HCT116 (cell line): Measurements from ENCODE around the gene HTR1E. TPM values are rescaled to one million over a fixed set of nuclear protein-coding genes. Genes with fewer than 3 reads are reported as not detected.

Experiments used
- ATAC-seq: fragments of 200-7000 bp; cut with Tn5 transposase; 2 replicates; pipeline ENCODE4 v1.9.1; 2020; ENCODE audit warnings: mild to moderate bottlenecking, moderate library complexity
- BruUV-seq: library from RNA; stranded (reverse); fragments of 400-500 nt; replicated peaks from 2 replicates; lab custom pipeline; 2021; lab: Mats Ljungman, UMichigan
- CTCF ChIA-PET: fragments of 300-600 bp; sonication (Branson Sonifier 250); formaldehyde crosslinking; loops from one replicate; lab custom pipeline; 2021; ENCODE audit warnings: antibody characterized with exemption; lab: Charles Lee
- POLR2A ChIA-PET: fragments of 300-600, 350-600 bp; sonication (Branson Sonifier 250); formaldehyde crosslinking; loops from one replicate; lab custom pipeline; 2021; ENCODE audit warnings: antibody characterized with exemption; lab: Charles Lee
- RAD21 ChIA-PET, 2 experiments: fragments of 300-600 bp; sonication (Branson Sonifier 250); formaldehyde crosslinking; loops; one replicate each; lab custom pipeline; 2023; ENCODE audit warnings: low total read pairs in 2 of 2; ENCODE audit not compliant: uncharacterized antibody in 2 of 2, unreplicated experiment in 2 of 2, low non-redundant PET in 1 of 2; lab: Charles Lee
- DNase-seq: peaks from one replicate; pipeline ENCODE4 v3.0.0-alpha.2; 2010; ENCODE audit warnings: low read depth, low spot score
- H2AFZ ChIP-seq: fragments of 200-600 bp; shearing (Covaris generic), sonication (generic); 2 replicates; pipeline ENCODE4 v1.6.1; 2017; ENCODE audit warnings: low read depth, mixed run types, mixed read lengths, antibody characterized with exemption, low read length; ENCODE audit not compliant: poor library complexity, severe bottlenecking
- H3K27ac ChIP-seq: 2 replicates; pipeline ENCODE4 v1.5.1; 2012; ENCODE audit warnings: low read depth, low read length
- H3K27me3 ChIP-seq: fragments of 200-600 bp; sonication (generic); 2 replicates; pipeline ENCODE4 v1.6.1; 2016; ENCODE audit warnings: mixed run types, low read length, mixed read lengths; ENCODE audit not compliant: insufficient read depth
- H3K36me3 ChIP-seq, 2 experiments: fragments of 200-500 bp in 1 of 2; fragments of 200-600 bp in 1 of 2; sonication (Bioruptor generic) in 1 of 2; sonication (generic) in 1 of 2; 2 replicates each; pipeline versions ENCODE4 v1.5.1 to v1.6.1; 2014 to 2016; ENCODE audit warnings: low read length in 2 of 2, inconsistent platforms in 1 of 2, mixed read lengths in 1 of 2, mixed run types in 1 of 2; ENCODE audit not compliant: insufficient read depth in 2 of 2, control insufficient read depth in 1 of 2
- H3K4me1 ChIP-seq, 2 experiments: fragments of 200-600 bp in 1 of 2; sonication (generic) in 1 of 2; 2 replicates each; pipeline versions ENCODE4 v1.5.1 to v1.6.1; 2012 to 2017; ENCODE audit warnings: low read length in 2 of 2, inconsistent platforms in 1 of 2, mild to moderate bottlenecking in 1 of 2, mixed read lengths in 1 of 2, mixed run types in 1 of 2, moderate library complexity in 1 of 2; ENCODE audit not compliant: insufficient read depth in 2 of 2, control insufficient read depth in 1 of 2
- H3K4me2 ChIP-seq: fragments of 200-600 bp; sonication (generic); 2 replicates; pipeline ENCODE4 v1.6.1; 2017; ENCODE audit warnings: mixed run types, low read length, mixed read lengths
- H3K4me3 ChIP-seq, 2 experiments: fragments of 200-600 bp in 1 of 2; sonication (generic) in 1 of 2; replicated peaks in 1 of 2; 2 replicates each; pipeline ENCODE4 v1.5.1; 2011 to 2016; ENCODE audit warnings: low read length in 2 of 2, control low read depth in 1 of 2, low read depth in 1 of 2, mild to moderate bottlenecking in 1 of 2, mixed read lengths in 1 of 2, mixed run types in 1 of 2
- H3K79me2 ChIP-seq: fragments of 200-600 bp; sonication (generic); 2 replicates; pipeline ENCODE4 v1.6.1; 2017; ENCODE audit warnings: mild to moderate bottlenecking, mixed run types, low read length, moderate library complexity, mixed read lengths; ENCODE audit not compliant: insufficient read depth
- H3K9ac ChIP-seq: fragments of 200-600 bp; sonication (generic); 2 replicates; pipeline ENCODE4 v1.6.1; 2016; ENCODE audit warnings: low read length, mixed read lengths
- H3K9me2 ChIP-seq: fragments of 200-600 bp; sonication (generic), shearing (Covaris generic); 2 replicates; pipeline ENCODE4 v1.6.1; 2017; ENCODE audit warnings: mixed run types, mild to moderate bottlenecking, moderate library complexity; ENCODE audit not compliant: insufficient read depth
- H3K9me3 ChIP-seq, 2 experiments: fragments of 200-500 bp in 1 of 2; fragments of 200-600 bp in 1 of 2; sonication (Bioruptor generic) in 1 of 2; sonication (generic) in 1 of 2; 2 replicates each; pipeline ENCODE4 v1.6.1; 2014 to 2017; ENCODE audit warnings: low read length in 2 of 2, mixed read lengths in 2 of 2, inconsistent platforms in 1 of 2, low read depth in 1 of 2, mild to moderate bottlenecking in 1 of 2, mixed run types in 1 of 2, moderate library complexity in 1 of 2; ENCODE audit not compliant: control insufficient read depth in 1 of 2, insufficient read depth in 1 of 2
- H4K20me1 ChIP-seq: fragments of 200-600 bp; sonication (generic), shearing (Covaris generic); 2 replicates; pipeline ENCODE4 v1.6.1; 2017; ENCODE audit warnings: mixed run types, mild to moderate bottlenecking, moderate library complexity; ENCODE audit not compliant: insufficient read depth
- ATF3 ChIP-seq: IDR thresholded peaks from 2 replicates; pipeline ENCODE4 v1.6.1; 2012
- CBX3 ChIP-seq: IDR thresholded peaks from 2 replicates; pipeline ENCODE4 v1.6.1; 2012; ENCODE audit warnings: low read depth
- EZH2phosphoT487 ChIP-seq: fragments of 200-600 bp; IDR thresholded peaks from 2 replicates; pipeline ENCODE4 v1.6.1; 2018; ENCODE audit warnings: antibody characterized with exemption, borderline replicate concordance
- POLR2A ChIP-seq: IDR thresholded peaks from 2 replicates; pipeline ENCODE4 v1.7.0; 2011; ENCODE audit warnings: borderline replicate concordance; ENCODE audit not compliant: insufficient read depth, insufficient read length; ENCODE audit errors: extremely low read depth
- POLR2AphosphoS5 ChIP-seq: IDR thresholded peaks from 2 replicates; pipeline ENCODE4 v1.6.1; 2011; ENCODE audit warnings: mild to moderate bottlenecking, low read depth, low read length, moderate library complexity
- RAD21 ChIP-seq: IDR thresholded peaks from 2 replicates; pipeline ENCODE4 v1.6.1; 2012; ENCODE audit warnings: low read depth, mild to moderate bottlenecking
- REST ChIP-seq: IDR thresholded peaks from 2 replicates; pipeline ENCODE4 v1.6.1; 2012; ENCODE audit warnings: low read depth
- SIN3A ChIP-seq: IDR thresholded peaks from 2 replicates; pipeline ENCODE4 v1.6.1; 2012; ENCODE audit warnings: low read depth
- SRF ChIP-seq: IDR thresholded peaks from 2 replicates; pipeline ENCODE4 v1.6.1; 2012; ENCODE audit warnings: low read depth
- ZFX ChIP-seq: fragments of 450-650 bp; IDR thresholded peaks from 2 replicates; pipeline ENCODE4 v1.6.1; 2017
- intact Hi-C: fragments of 100-400 bp; cut with micrococcal nuclease; formaldehyde crosslinking; loops from 2 replicates; pipeline ENCODE4 v1.10.0; 2022
- total RNA-seq: library from RNA; stranded (reverse); gene quantifications from one replicate; pipeline ENCODE4 v1.2.1, GENCODE V29; 2021; ENCODE audit not compliant: unreplicated experiment
- TF ChIP-seq, protein P1 (sequence below): IDR thresholded peaks from 2 replicates; pipeline ENCODE4 v1.6.1; 2011; ENCODE audit warnings: mild to moderate bottlenecking, low read length, moderate library complexity; ENCODE audit not compliant: insufficient replicate concordance; ENCODE audit errors: extremely low read depth

Gene HTR1E
- total RNA-seq, 1 experiment from 2014 or later, result not detected

- Histone ChIP-seq H3K36me3 (no peaks in the 10 kb centered on the region), H3K9me3 (no peaks in the 10 kb centered on the region), H3K4me3 (no peak overlapping the region), H3K4me1 (no peaks in the 10 kb centered on the region), H2AFZ (no peak overlapping the region), H3K79me2 (no peaks in the 10 kb centered on the region), H3K9me2 (no peaks in the 10 kb centered on the region), H3K9ac (no peak overlapping the region), H4K20me1 (no peaks in the 10 kb centered on the region), H3K27ac (no peak overlapping the region), H3K4me2 (no peak overlapping the region), H3K27me3 (peaks cover 30% of the 10 kb centered on the region)
- DNase-seq, result no peak
- TF ChIP-seq EZH2phosphoT487 (no peak), ATF3 (no peak), POLR2AphosphoS5 (no peak), SRF (no peak), POLR2A (no peak), CBX3 (no peak), RAD21 (no peak), ZFX (no peak), SIN3A (no peak), REST (no peak)
- TF ChIP-seq, protein P1, sequence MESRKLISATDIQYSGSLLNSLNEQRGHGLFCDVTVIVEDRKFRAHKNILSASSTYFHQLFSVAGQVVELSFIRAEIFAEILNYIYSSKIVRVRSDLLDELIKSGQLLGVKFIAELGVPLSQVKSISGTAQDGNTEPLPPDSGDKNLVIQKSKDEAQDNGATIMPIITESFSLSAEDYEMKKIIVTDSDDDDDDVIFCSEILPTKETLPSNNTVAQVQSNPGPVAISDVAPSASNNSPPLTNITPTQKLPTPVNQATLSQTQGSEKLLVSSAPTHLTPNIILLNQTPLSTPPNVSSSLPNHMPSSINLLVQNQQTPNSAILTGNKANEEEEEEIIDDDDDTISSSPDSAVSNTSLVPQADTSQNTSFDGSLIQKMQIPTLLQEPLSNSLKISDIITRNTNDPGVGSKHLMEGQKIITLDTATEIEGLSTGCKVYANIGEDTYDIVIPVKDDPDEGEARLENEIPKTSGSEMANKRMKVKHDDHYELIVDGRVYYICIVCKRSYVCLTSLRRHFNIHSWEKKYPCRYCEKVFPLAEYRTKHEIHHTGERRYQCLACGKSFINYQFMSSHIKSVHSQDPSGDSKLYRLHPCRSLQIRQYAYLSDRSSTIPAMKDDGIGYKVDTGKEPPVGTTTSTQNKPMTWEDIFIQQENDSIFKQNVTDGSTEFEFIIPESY, result no peak
- no peak for ATAC-seq
- CTCF ChIA-PET, result interaction anchor here (1.5 kb wide), 1 partner anchor 74 kb away, joined by 5 read pairs; no protein-coding TSS in a partner anchor
- POLR2A ChIA-PET, result no interaction called here
- RAD21 ChIA-PET, result no interaction called here
- BruUV-seq, result no TSS peak
- intact Hi-C loops, result no loop called here
These were observed 3.0 kb upstream of the HTR1E start for GRCh38 chr6:86934365-86934764.
